ENCODE results near the gene HBP1.

Gene HBP1

DNA sequence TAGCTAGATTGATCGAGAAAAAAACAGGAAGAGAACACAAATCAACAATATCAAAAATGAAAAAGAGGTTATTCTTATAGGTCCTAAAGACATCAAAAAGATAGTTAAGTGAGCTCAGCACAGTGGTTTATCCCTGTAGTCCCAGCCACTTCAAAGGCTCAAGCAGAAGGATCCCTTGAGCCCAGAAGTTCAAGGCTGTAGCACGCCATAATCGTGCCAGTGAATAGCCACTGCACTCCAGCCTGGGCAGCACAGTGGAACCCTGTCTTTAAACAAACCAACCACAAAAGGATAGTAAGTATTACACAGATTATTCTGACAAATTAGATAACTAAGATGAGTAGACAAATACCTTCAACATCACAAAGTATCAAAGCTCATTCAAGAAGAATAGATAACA is 83.2 kb downstream of the HBP1 start:
- TF ChIP-seq ZC3H10 (CRISPR knock-in tag; IDR thresholded peaks at IDR 0.05) (no peak), ZNF565 (CRISPR knock-in tag; conservative IDR thresholded peaks at IDR 0.05; ENCODE audit: low read depth) (no peak), CSRNP3 (CRISPR knock-in tag; IDR thresholded peaks at IDR 0.05) (no peak), ZNF70 (CRISPR knock-in tag; IDR thresholded peaks at IDR 0.05) (no peak), RARB (CRISPR knock-in tag; IDR thresholded peaks at IDR 0.05) (no peak), OSR1 (CRISPR knock-in tag; IDR thresholded peaks at IDR 0.05) (no peak), ZFP30 (CRISPR knock-in tag; IDR thresholded peaks at IDR 0.05) (no peak), BACH2 (CRISPR knock-in tag; IDR thresholded peaks at IDR 0.05; ENCODE audit: borderline replicate concordance) (no peak), TCF4 (CRISPR knock-in tag; IDR thresholded peaks at IDR 0.05; ENCODE audit: borderline replicate concordance) (no peak), ZNF8 (CRISPR knock-in tag; IDR thresholded peaks at IDR 0.05) (no peak), PPARA (CRISPR knock-in tag; IDR thresholded peaks at IDR 0.05; ENCODE audit: borderline replicate concordance) (no peak), TOX (CRISPR knock-in tag; IDR thresholded peaks at IDR 0.05; ENCODE audit: borderline replicate concordance) (no peak)
- TF ChIP-seq, protein P1, sequence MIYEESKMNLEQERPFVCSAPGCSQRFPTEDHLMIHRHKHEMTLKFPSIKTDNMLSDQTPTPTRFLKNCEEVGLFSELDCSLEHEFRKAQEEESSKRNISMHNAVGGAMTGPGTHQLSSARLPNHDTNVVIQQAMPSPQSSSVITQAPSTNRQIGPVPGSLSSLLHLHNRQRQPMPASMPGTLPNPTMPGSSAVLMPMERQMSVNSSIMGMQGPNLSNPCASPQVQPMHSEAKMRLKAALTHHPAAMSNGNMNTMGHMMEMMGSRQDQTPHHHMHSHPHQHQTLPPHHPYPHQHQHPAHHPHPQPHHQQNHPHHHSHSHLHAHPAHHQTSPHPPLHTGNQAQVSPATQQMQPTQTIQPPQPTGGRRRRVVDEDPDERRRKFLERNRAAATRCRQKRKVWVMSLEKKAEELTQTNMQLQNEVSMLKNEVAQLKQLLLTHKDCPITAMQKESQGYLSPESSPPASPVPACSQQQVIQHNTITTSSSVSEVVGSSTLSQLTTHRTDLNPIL (CRISPR knock-in tag; IDR thresholded peaks at IDR 0.05; ENCODE audit: low read depth): no peak
- TF ChIP-seq, protein P2, sequence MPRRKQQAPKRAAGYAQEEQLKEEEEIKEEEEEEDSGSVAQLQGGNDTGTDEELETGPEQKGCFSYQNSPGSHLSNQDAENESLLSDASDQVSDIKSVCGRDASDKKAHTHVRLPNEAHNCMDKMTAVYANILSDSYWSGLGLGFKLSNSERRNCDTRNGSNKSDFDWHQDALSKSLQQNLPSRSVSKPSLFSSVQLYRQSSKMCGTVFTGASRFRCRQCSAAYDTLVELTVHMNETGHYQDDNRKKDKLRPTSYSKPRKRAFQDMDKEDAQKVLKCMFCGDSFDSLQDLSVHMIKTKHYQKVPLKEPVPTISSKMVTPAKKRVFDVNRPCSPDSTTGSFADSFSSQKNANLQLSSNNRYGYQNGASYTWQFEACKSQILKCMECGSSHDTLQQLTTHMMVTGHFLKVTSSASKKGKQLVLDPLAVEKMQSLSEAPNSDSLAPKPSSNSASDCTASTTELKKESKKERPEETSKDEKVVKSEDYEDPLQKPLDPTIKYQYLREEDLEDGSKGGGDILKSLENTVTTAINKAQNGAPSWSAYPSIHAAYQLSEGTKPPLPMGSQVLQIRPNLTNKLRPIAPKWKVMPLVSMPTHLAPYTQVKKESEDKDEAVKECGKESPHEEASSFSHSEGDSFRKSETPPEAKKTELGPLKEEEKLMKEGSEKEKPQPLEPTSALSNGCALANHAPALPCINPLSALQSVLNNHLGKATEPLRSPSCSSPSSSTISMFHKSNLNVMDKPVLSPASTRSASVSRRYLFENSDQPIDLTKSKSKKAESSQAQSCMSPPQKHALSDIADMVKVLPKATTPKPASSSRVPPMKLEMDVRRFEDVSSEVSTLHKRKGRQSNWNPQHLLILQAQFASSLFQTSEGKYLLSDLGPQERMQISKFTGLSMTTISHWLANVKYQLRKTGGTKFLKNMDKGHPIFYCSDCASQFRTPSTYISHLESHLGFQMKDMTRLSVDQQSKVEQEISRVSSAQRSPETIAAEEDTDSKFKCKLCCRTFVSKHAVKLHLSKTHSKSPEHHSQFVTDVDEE (CRISPR knock-in tag; IDR thresholded peaks at IDR 0.05): no peak

More for the DNA sequence above, 83.2 kb downstream of the HBP1 start:
- no peak for ATAC-seq
